ENCODE results near the gene MED12L.
"Not testable (repeated sequence)": the region's sequence is repeated elsewhere in the genome, so short reads cannot be mapped to it uniquely, and the experiment has no call there.

The MED12L gene

GRCh38 chr3:151387842-151388241 is 302.4 kb downstream of the MED12L start:
- DNase-seq: no peak

- DNase-seq: no peak
These were observed 306.3 kb downstream of the MED12L start for GRCh38 chr3:151391720-151392119.

- not testable (repeated sequence) for DNase-seq
These were observed 306.7 kb downstream of the MED12L start for GRCh38 chr3:151392191-151392590.

- no peak for DNase-seq
These were observed 307.8 kb downstream of the MED12L start for GRCh38 chr3:151393146-151393830.

GRCh38 chr3:151393941-151394340 is 308.5 kb downstream of the MED12L start:
- DNase-seq: no peak

- no peak for DNase-seq
These were observed 309.1 kb downstream of the MED12L start for GRCh38 chr3:151394611-151395010.

- DNase-seq: no peak
These were observed 310.3 kb downstream of the MED12L start for GRCh38 chr3:151395806-151396205.

- DNase-seq: no peak
These were observed 313.4 kb downstream of the MED12L start for GRCh38 chr3:151398895-151399294.

- DNase-seq: no peak
These were observed 314.9 kb downstream of the MED12L start for GRCh38 chr3:151400341-151400740.

- no peak for DNase-seq
These were observed 316.9 kb downstream of the MED12L start for GRCh38 chr3:151402349-151402748.

GRCh38 chr3:151403246-151403645 is 317.8 kb downstream of the MED12L start:
- DNase-seq: no peak

- DNase-seq: no peak
These were observed 318.9 kb downstream of the MED12L start for GRCh38 chr3:151404316-151404715.

- no peak for DNase-seq
These were observed 322.5 kb downstream of the MED12L start for GRCh38 chr3:151407928-151408327.

GRCh38 chr3:151410891-151411559 is 325.6 kb downstream of the MED12L start:
- no peak for DNase-seq

- no peak for DNase-seq
These were observed 327.5 kb downstream of the MED12L start for GRCh38 chr3:151412989-151413388.

- DNase-seq: no peak
These were observed 329.8 kb downstream of the MED12L start for GRCh38 chr3:151415289-151415688.

- DNase-seq: no peak
These were observed 334.3 kb downstream of the MED12L start for GRCh38 chr3:151419806-151420205.

- DNase-seq: no peak
These were observed 336.5 kb downstream of the MED12L start for GRCh38 chr3:151421938-151422337.

- no peak for DNase-seq
These were observed 337.6 kb downstream of the MED12L start for GRCh38 chr3:151423091-151423490.

GRCh38 chr3:151425627-151426340 is 340.3 kb downstream of the MED12L start:
- no peak for DNase-seq

- no peak for DNase-seq
These were observed 340.8 kb downstream of the MED12L start for GRCh38 chr3:151426341-151426657.

- DNase-seq: no peak
These were observed 342.9 kb downstream of the MED12L start for GRCh38 chr3:151428386-151428785.

- DNase-seq: no peak
These were observed 345.5 kb downstream of the MED12L start for GRCh38 chr3:151430821-151431484.

GRCh38 chr3:151431940-151432339 is 346.5 kb downstream of the MED12L start:
- DNase-seq: no peak

Data from stimulated activated CD4-positive, alpha-beta T cell treated with anti-CD3 and anti-CD28 coated beads, Interleukin-2, amount 100 ng/mL, for 24 hours (primary cell).